CD4-positive, alpha-beta memory T cell (primary cell): ENCODE measurements around the gene CHCHD6. TPM values are rescaled to one million over a fixed set of nuclear protein-coding genes. Genes with fewer than 3 reads are reported as not detected.

ENCODE experiments used
- CTCF ChIA-PET: fragments of 350-600 bp; sonication (Branson Sonifier 250); formaldehyde crosslinking; loops from one replicate; lab custom pipeline; 2021; ENCODE audit warnings: inconsistent platforms; ENCODE audit not compliant: partially characterized antibody; lab: Charles Lee
- POLR2A ChIA-PET: fragments of 350-600 bp; sonication (Branson Sonifier 250); formaldehyde crosslinking; loops from one replicate; lab custom pipeline; 2021; ENCODE audit not compliant: partially characterized antibody; lab: Charles Lee
- DNase-seq, 5 donors: peaks; one replicate each; pipeline versions ENCODE4 v3.0.0 to v3.0.0-alpha.2; 2020 to 2022; ENCODE audit warnings: mixed read lengths in 1 of 5
- H3K27ac ChIP-seq: one replicate; pipeline ENCODE4 v1.7.0; 2013; ENCODE audit warnings: low read depth, low read length
- H3K27me3 ChIP-seq: 2 replicates; pipeline ENCODE4 v1.7.0; 2013; ENCODE audit warnings: mild to moderate bottlenecking, low read length, moderate library complexity; ENCODE audit not compliant: insufficient read depth
- H3K36me3 ChIP-seq: 2 replicates; pipeline ENCODE4 v1.7.0; 2013; ENCODE audit warnings: mild to moderate bottlenecking, low read length, moderate library complexity; ENCODE audit not compliant: insufficient read depth
- H3K4me1 ChIP-seq: 2 replicates; pipeline ENCODE4 v1.7.0; 2013; ENCODE audit warnings: mild to moderate bottlenecking, low read length, moderate library complexity; ENCODE audit not compliant: insufficient read depth
- H3K4me3 ChIP-seq, 2 donors: one replicate each; pipeline ENCODE4 v1.7.0; 2013; ENCODE audit warnings: low read length in 2 of 2, mild to moderate bottlenecking in 1 of 2
- H3K9me3 ChIP-seq, 2 donors: one replicate each; pipeline ENCODE4 v1.7.0; 2013; ENCODE audit warnings: low read length in 2 of 2, control low read depth in 1 of 2; ENCODE audit not compliant: control insufficient read depth in 1 of 2
- H3K27ac Mint-ChIP-seq, 7 donors: one replicate each; pipeline ENCODE4 v1.8.0; 2020 to 2021; ENCODE audit warnings: mixed read lengths in 7 of 7, mild to moderate bottlenecking in 6 of 7, inconsistent platforms in 3 of 7, moderate library complexity in 3 of 7
- H3K27me3 Mint-ChIP-seq, 2 donors: one replicate each; pipeline ENCODE4 v1.8.0; 2020 to 2021; ENCODE audit warnings: mixed read lengths in 2 of 2
- H3K36me3 Mint-ChIP-seq, 2 donors: one replicate each; pipeline ENCODE4 v1.8.0; 2020 to 2021; ENCODE audit warnings: mixed read lengths in 2 of 2, inconsistent platforms in 1 of 2, mild to moderate bottlenecking in 1 of 2
- H3K4me1 Mint-ChIP-seq, 4 donors: one replicate each; pipeline ENCODE4 v1.8.0; 2020 to 2021; ENCODE audit warnings: mixed read lengths in 4 of 4, mild to moderate bottlenecking in 1 of 4
- H3K4me3 Mint-ChIP-seq, 8 donors: one replicate each; pipeline ENCODE4 v1.8.0; 2020 to 2021; ENCODE audit warnings: mixed read lengths in 8 of 8, mild to moderate bottlenecking in 7 of 8, moderate library complexity in 6 of 8, inconsistent platforms in 3 of 8
- H3K9me3 Mint-ChIP-seq, 8 donors: one replicate each; pipeline ENCODE4 v1.8.0; 2020 to 2021; ENCODE audit warnings: mixed read lengths in 8 of 8, mild to moderate bottlenecking in 5 of 8, inconsistent platforms in 3 of 8, moderate library complexity in 1 of 8
- intact Hi-C: fragments of 100-400 bp; cut with micrococcal nuclease; formaldehyde crosslinking; loops from one replicate; pipeline ENCODE4 v1.15.1; 2023
- polyA plus RNA-seq, 2 donors: library from polyadenylated mRNA; unstranded; fragments of 300-500 nt; fragmentation: Illumina TruSeq; gene quantifications; one replicate each; pipeline ENCODE4 v1.2.3, GENCODE V29; 2021
- total RNA-seq, 2 experiments: library from RNA; stranded (reverse); gene quantifications; one replicate each; pipeline ENCODE4 v1.2.3, GENCODE V29; 2021

CHCHD6 gene
- total and polyA plus RNA-seq, 4 experiments from 2014 or later: 7.3 to 12.3 (median 10.2) TPM

DNA sequence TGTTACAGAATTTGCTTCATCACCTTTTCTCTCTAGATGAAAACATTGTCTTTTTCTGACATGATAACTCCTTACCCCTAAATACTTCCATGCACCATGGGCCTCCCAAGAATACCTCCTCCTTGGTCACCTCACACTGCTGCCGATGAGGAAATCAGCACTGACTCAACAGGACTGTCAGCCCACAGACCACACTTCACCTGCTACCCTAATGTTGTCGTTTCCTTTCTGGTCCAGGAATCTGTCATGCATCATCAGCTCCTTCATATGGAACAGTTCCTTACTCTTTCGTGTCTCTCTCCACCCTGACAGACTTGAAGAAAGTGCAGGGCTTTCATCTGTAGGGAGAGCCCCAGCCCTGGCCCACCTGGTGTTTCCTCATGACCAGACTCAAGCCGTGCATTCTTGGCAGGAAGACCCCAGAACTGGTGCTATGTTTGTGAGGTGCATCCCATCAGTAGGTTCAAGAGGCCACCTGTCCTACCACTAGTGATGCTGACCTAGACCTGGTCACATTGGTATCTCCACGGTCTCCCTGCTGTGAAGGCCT lies 237.8 kb downstream of the CHCHD6 start:
- Histone ChIP-seq H3K27ac (no peak overlapping the region), H3K4me1 (no peaks in the 10 kb centered on the region), H3K36me3 (no peaks in the 10 kb centered on the region), H3K27me3 (no peaks in the 10 kb centered on the region), H3K9me3 (no peaks in the 10 kb centered on the region), H3K4me3 (no peak overlapping the region)
- Mint-ChIP-seq H3K36me3 (peaks cover 0 to 15% of the 10 kb centered on the region in 2 donors), H3K27me3 (no peaks in the 10 kb centered on the region), H3K9me3 (no peaks in the 10 kb centered on the region), H3K4me1 (peaks cover 0 to 7% (median 1%) of the 10 kb centered on the region in 4 donors), H3K4me3 (no peak overlapping the region), H3K27ac (no peak overlapping the region)
- POLR2A ChIA-PET: no interaction called here
- intact Hi-C loops: no loop called here
- CTCF ChIA-PET: no interaction called here
- DNase-seq: no peak

DNA sequence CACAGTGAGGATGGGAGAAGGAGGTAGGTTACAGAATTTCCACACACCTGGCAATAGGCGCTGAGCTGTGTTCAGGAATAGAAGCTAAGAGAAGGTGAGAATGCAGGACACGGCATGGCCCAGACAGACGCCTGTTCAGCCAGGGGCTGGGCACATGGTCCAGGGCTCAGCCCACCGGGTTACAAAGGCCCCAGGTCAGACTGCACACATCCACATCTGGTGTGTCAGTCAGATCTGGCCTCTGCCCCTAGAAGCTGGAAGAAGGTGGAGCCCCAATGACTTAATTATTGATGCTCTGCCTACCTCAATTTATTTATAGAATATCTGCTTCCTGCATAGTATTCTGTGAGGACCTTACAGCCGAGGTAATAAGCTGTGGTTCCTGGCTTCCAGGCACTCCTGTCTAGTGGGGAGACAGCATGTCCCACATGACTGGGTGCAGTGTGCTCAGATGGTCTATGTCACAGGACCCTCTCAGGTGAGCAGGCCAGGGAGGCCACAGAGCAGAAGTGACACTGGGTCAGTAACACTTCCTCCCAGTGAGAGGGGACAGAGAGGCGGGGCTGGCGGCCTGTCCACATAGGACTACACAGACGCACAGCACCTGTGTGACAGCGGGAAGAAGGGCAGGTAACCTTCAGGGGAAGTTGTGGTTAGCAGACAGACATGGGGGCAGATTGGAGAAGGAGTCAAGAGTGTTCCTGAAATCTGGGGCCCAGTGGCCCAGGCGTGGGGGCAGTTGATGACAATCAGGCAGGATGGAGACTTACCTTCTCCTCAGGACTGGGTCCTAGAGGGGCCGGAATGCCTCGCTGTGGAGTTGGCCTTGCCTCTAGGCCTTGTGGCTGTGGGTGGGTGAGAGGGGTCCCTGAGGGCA lies 240.3 kb downstream of the CHCHD6 start:
- CTCF ChIA-PET: no interaction called here
- peak overlapping the region in 1 of 7 donors; percentile 77 for H3K27ac Mint-ChIP-seq

DNA sequence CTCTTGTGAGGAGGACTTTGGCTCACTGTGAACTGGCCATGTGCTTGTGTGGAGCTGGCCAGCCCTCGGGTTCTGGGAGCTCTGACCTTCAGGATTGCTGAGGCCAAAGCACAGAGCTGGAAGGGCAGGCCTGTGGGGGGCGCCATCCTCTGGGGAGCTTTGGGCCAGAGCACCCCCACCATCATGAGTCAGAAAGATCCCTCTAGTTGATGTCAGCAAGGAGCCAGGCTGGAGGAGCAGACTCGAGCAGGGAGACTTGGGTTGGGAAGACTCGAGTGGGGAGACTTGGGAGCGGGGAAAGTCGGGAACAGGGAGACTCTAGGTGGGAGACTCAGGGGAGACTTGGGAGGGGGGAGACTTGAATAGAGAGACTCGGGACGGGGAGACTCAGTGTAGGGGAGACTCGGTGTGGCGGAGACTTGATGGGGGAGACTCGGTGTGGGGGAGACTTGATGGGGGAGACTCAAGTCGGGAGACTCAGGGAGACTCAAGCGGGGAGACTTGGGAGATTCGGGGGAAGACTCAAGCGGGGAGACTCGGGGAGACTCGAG lies 241.2 kb downstream of the CHCHD6 start:
- Histone ChIP-seq H3K4me1 (no peaks in the 10 kb centered on the region), H3K36me3 (peaks cover 5% of the 10 kb centered on the region), H3K4me3 (no peak overlapping the region), H3K9me3 (no peaks in the 10 kb centered on the region), H3K27me3 (no peaks in the 10 kb centered on the region), H3K27ac (no peak overlapping the region)
- CTCF ChIA-PET: no interaction called here
- peaks cover 5 to 22% of the 10 kb centered on the region in 2 donors for H3K36me3 Mint-ChIP-seq
- H3K27me3 Mint-ChIP-seq: no peaks in the 10 kb centered on the region
- H3K27ac Mint-ChIP-seq: peak overlapping the region in 1 of 7 donors; percentile 27
- peak overlapping the region in 1 of 8 donors; percentile 38 for H3K4me3 Mint-ChIP-seq
- POLR2A ChIA-PET: no interaction called here
- peaks cover 2 to 11% (median 3%) of the 10 kb centered on the region in 4 donors for H3K4me1 Mint-ChIP-seq
- H3K9me3 Mint-ChIP-seq: no peaks in the 10 kb centered on the region
- intact Hi-C loops: no loop called here
- DNase-seq: no peak

More for the DNA sequence above, 240.3 kb downstream of the CHCHD6 start:
- Mint-ChIP-seq H3K27me3 (no peaks in the 10 kb centered on the region), H3K4me3 (no peak overlapping the region), H3K36me3 (peaks cover 5 to 22% of the 10 kb centered on the region in 2 donors), H3K9me3 (no peaks in the 10 kb centered on the region), H3K4me1 (peaks cover 2 to 11% (median 3%) of the 10 kb centered on the region in 4 donors)
- H3K4me3 ChIP-seq: no peak overlapping the region
- H3K27ac ChIP-seq: no peak overlapping the region
- POLR2A ChIA-PET: no interaction called here
- H3K4me1 ChIP-seq: no peaks in the 10 kb centered on the region
- H3K36me3 ChIP-seq: peaks cover 5% of the 10 kb centered on the region
- H3K9me3 ChIP-seq: no peaks in the 10 kb centered on the region
- intact Hi-C loops: no loop called here
- H3K27me3 ChIP-seq: no peaks in the 10 kb centered on the region
- DNase-seq: no peak

DNA sequence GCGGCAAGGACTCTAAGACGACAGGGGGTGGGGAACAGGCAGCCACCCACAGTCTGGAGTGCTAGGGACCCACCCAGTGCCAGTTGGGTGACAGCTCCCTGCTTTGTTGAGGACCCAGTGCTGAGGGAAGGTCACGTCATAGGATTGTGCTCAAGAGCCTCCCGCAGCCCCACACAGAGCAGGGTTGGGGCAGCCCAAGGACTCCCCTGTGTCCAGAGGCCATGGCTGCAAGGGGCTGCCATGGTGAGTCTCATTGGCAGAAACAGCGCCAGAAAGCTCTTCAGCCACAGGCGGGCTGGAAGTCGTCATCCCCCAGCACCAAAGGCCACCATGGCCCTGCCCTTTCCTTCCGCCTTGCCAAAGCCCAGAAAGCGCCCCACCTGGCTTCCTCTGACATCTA lies 241.9 kb downstream of the CHCHD6 start:
- H3K4me1 ChIP-seq: no peaks in the 10 kb centered on the region

DNA sequence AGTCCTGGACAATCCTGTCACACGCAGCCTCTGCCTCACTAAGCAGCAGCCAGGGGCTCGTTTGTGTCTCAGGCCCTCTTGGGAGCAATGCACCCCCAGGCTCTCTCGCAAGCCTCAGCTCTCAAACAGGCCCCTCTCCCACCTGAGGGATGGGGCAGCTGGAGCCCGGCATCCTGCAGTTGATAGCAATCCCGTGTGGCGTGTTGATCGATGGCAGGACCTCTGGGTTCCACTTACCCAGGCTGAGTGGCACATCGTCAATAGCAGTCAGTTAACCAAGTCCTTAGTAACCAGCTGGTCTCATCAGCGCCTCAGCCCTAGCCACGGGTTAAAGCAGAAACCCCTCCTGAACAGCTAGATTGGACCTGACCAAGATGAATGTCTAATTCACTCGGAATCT lies 242.4 kb downstream of the CHCHD6 start:
- H3K9me3 Mint-ChIP-seq: no peaks in the 10 kb centered on the region
- Histone ChIP-seq H3K36me3 (peaks cover 5% of the 10 kb centered on the region), H3K4me1 (no peaks in the 10 kb centered on the region), H3K9me3 (no peaks in the 10 kb centered on the region), H3K27ac (no peak overlapping the region), H3K4me3 (no peak overlapping the region), H3K27me3 (no peaks in the 10 kb centered on the region)
- no peak overlapping the region for H3K4me3 Mint-ChIP-seq
- H3K27me3 Mint-ChIP-seq: no peaks in the 10 kb centered on the region
- no peak overlapping the region for H3K27ac Mint-ChIP-seq
- H3K4me1 Mint-ChIP-seq: peaks cover 2 to 11% (median 3%) of the 10 kb centered on the region in 4 donors
- POLR2A ChIA-PET: no interaction called here
- no peak for DNase-seq
- intact Hi-C loops: no loop called here
- CTCF ChIA-PET: no interaction called here
- H3K36me3 Mint-ChIP-seq: peaks cover 5 to 22% of the 10 kb centered on the region in 2 donors

More for the DNA sequence above, 241.9 kb downstream of the CHCHD6 start:
- DNase-seq: no peak
- H3K27ac Mint-ChIP-seq: peak overlapping the region in 1 of 7 donors; percentile 23
- peaks cover 2 to 11% (median 3%) of the 10 kb centered on the region in 4 donors for H3K4me1 Mint-ChIP-seq
- H3K27me3 Mint-ChIP-seq: no peaks in the 10 kb centered on the region
- intact Hi-C loops: no loop called here
- Histone ChIP-seq H3K27me3 (no peaks in the 10 kb centered on the region), H3K27ac (no peak overlapping the region), H3K4me3 (no peak overlapping the region), H3K36me3 (peaks cover 5% of the 10 kb centered on the region), H3K9me3 (no peaks in the 10 kb centered on the region)
- CTCF ChIA-PET: no interaction called here
- peaks cover 5 to 22% of the 10 kb centered on the region in 2 donors for H3K36me3 Mint-ChIP-seq
- no peaks in the 10 kb centered on the region for H3K9me3 Mint-ChIP-seq
- POLR2A ChIA-PET: no interaction called here
- H3K4me3 Mint-ChIP-seq: no peak overlapping the region

DNA sequence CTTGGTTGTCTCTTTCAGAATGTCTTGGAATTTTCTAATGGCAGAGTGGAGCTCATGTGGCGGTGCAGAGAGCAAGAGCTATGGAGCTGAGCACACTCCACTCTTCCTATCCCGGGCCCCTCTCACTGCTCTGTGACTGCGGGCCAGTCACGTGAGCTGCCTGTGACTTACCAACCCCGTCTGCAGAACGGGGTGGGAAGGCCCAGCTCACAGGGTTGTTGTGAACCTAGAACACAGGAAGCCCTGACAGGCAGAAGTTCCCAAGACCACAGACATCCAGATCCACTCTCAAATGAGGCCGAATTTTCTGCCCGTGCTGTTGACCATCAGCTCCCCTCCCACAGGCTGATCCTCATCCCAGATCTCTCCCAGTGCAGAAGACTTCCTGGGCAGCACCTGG lies 243.4 kb downstream of the CHCHD6 start:
- ChIA-PET POLR2A (no interaction called here), CTCF (no interaction called here)
- no peaks in the 10 kb centered on the region for H3K9me3 ChIP-seq
- no peaks in the 10 kb centered on the region for H3K27me3 ChIP-seq
- H3K4me3 ChIP-seq: no peak overlapping the region
- peak overlapping the region in 2 of 7 donors; percentile 1 to 14 for H3K27ac Mint-ChIP-seq
- H3K4me1 Mint-ChIP-seq: peaks cover 2 to 11% (median 3%) of the 10 kb centered on the region in 4 donors
- intact Hi-C loops: no loop called here
- no peak for DNase-seq
- H3K9me3 Mint-ChIP-seq: no peaks in the 10 kb centered on the region
- H3K27ac ChIP-seq: no peak overlapping the region
- peaks cover 5% of the 10 kb centered on the region for H3K36me3 ChIP-seq
- H3K27me3 Mint-ChIP-seq: no peaks in the 10 kb centered on the region
- no peak overlapping the region for H3K4me3 Mint-ChIP-seq
- no peaks in the 10 kb centered on the region for H3K4me1 ChIP-seq
- H3K36me3 Mint-ChIP-seq: peaks cover 5 to 16% of the 10 kb centered on the region in 2 donors

DNA sequence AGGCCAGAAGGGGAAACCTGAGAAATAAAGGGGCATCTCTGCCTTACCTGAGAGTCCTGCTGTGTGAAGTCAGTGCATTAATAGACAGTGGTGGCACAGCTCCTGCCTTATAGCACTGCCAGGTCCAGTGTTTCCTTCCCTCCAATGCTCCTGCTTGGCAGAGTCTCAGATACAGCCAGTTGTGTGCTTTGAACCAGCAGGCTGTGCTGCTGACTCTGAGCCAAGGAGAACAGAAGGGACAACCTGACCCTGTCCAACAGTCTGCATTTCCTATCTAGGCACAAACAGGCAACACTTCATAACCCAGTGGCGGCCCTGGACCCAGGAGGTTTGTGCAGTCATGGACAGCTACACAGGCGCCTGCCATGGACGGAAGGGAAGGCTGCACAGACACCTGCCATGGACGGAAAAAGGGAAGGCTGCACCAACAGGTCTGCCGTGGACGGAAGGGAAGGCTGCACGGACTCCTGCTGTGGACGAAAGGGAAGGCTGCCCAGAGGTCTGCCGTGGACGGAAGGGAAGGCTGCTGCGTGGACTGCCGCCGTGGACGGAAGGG lies 245.0 kb downstream of the CHCHD6 start:
- ChIA-PET CTCF (no interaction called here), POLR2A (no interaction called here)
- Histone ChIP-seq H3K9me3 (no peaks in the 10 kb centered on the region), H3K4me1 (no peaks in the 10 kb centered on the region), H3K36me3 (peaks cover 5% of the 10 kb centered on the region), H3K27me3 (no peaks in the 10 kb centered on the region), H3K4me3 (no peak overlapping the region), H3K27ac (no peak overlapping the region)
- Mint-ChIP-seq H3K4me3 (no peak overlapping the region), H3K27ac (no peak overlapping the region), H3K4me1 (peaks cover 2 to 11% (median 3%) of the 10 kb centered on the region in 4 donors), H3K9me3 (no peaks in the 10 kb centered on the region), H3K27me3 (no peaks in the 10 kb centered on the region), H3K36me3 (peaks cover 5 to 11% of the 10 kb centered on the region in 2 donors)
- intact Hi-C loops: no loop called here
- DNase-seq: no peak
